GM12872 (cell line): ENCODE data around the gene CHERP.

ENCODE experiments used
- CTCF ChIP-seq: IDR thresholded peaks from 3 replicates; pipeline ENCODE4 v1.5.1; 2011; ENCODE audit warnings: low read depth, mild to moderate bottlenecking, low read length, moderate library complexity; ENCODE audit not compliant: insufficient read depth

CHERP gene

GRCh38 chr19:16573296-16573695 is 31.1 kb upstream of the CHERP start:
- no peak for TF ChIP-seq CTCF

DNA sequence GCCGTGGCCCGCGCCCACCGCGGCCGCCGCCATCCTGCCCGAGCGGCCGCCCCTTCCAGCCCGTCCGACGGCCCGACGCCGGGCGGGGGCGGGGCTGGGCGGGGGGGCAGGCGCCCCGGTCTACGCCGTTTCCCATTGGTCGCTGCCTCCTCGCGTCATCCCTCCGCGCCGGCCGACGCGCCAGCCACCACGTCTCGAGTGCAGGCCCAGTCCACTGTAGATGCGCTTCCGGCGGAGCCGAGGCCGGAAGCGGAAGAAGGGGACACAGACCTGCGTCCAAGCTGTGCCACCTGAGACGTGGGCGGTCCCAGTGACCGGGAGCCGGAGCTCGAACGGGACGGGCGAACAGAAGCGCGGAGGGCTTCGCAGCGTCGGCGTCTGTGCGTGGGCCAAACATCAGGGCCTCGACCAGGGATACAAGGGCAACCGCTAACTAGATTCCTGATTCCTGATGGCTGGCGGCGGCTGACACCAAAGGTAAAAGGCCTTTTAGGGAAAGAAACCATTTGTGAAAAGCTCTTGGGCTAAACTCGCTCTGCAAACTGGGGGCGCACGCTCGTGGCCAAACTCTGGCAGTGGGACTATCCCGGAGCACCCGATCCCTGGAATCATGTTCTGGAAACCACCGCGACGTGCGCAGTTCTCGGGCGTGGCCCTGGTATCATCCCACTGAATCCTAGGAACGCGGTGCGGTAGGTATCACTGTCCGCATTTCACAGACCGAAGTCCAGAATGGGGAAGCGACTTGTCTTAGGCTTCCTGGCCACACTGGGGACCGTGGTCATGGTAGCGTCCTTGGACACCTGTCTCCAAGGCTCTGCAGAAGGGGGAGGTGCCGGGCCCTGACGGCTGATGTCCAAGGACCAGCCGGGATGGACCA is 30.3 kb upstream of the CHERP start, which contains the start of gene SLC35E1:
Gene SLC35E1 (minus strand): TSS at position 84 of the 880 bp plus-strand sequence. CDS start 51 bp downstream, at position 33.
- TF ChIP-seq CTCF: no peak

DNA sequence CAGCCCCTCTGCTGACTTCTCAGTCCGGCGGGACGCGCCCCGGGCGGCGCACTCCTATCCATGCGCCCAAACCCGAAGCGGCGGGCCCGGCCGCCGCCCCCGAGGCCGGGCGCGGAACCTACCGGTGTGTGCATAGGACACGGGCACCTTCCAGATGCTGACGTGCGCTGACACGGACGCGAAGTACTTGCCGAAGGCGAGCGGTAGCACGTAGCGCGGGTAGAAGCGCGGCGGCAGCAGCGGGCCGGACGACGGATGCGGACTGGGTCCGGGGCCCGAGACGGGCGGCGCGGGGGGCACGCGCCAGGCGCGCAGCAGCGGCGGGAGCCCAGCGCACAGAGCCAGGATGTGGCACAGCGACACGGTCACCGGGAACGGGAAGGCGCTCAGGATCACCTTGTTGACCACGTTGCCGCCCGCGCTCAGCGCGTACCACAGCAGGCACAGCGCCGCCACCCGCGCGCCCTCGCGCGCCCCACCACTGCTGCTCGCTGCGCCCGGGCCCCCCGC is 29.6 kb upstream of the CHERP start:
- no peak for TF ChIP-seq CTCF

DNA sequence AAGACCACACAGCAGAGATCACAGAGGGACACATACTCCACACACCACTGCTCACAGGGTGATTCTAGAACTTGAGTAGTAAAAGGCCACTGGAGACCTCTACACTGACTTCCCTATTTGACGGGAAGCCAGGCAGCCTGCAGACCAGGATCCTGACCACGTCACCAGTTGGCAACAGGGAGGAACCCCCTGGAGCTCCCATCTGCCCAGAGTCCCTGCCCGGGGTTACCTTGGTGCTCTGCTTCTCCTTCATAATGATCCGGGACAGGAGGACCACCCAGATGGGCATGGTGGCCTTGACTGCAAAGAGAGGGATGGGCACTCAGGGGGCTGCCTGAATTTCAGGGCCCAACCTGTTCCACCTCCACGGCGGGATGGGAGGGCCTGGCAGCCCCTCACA is 29.0 kb upstream of the CHERP start:
- no peak for TF ChIP-seq CTCF

DNA sequence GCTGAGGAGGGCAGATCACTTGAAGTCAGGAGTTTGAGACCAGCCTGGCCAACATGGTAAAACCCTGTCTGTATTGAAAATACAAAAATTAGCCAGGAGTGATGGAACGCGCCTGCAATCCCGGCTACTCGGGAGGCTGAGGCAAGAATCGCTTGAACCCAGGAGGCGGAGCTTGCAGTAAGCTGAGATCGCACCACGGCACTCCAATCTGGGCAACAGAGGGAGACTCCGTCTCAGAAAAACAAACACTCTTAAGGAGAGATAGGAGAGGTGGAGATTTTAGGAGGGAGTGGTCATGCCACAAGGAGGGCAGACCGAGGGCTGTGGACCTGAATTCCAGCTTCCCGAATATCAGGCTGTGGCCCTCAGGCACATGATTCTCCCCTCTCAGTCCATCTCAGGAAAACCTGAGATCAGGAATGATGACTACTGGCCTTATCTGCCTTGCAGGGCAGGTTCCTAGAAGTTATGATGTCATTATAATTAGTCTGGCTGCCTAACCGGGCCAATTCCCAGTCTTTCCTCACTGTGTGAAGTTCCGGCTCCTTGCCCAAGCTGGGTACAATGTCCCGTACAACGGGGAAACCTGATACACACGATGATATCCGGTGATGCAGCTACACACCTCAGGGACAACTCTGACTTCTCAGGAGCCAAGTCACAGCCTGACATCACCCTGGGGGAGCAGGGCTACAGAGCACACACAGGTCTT is 27.5 kb upstream of the CHERP start:
- no peak for TF ChIP-seq CTCF

DNA sequence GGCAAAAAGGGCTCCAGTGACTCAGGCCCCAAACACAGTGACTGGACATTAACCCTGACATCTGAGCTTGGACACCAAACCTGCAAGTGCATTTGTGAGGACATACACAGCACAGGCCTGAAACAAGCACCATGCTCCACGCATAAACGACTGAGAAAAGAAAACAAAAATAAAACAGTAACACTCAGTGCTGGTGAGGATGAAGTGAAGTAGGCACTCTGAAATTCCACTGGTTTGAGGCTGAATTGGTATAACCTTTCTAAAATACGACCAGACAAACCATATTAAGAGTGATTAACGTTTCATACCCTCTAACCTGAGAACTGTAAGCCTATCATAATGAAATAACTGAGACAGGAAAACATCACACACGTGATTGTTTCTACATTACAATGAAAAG is 24.5 kb upstream of the CHERP start:
- TF ChIP-seq CTCF: no peak

- no peak for TF ChIP-seq CTCF
Observed at GRCh38 chr19:16566161-16566560, 23.9 kb upstream of the CHERP start.
